GM10847 (cell line): Measurements from ENCODE around the gene NSG1.

Experiments
- POLR2A ChIP-seq: IDR thresholded peaks from 2 replicates; pipeline ENCODE4 v1.6.1; 2011; ENCODE audit not compliant: insufficient read length; ENCODE audit errors: extremely low read depth

NSG1 gene, protein sequence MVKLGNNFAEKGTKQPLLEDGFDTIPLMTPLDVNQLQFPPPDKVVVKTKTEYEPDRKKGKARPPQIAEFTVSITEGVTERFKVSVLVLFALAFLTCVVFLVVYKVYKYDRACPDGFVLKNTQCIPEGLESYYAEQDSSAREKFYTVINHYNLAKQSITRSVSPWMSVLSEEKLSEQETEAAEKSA

DNA sequence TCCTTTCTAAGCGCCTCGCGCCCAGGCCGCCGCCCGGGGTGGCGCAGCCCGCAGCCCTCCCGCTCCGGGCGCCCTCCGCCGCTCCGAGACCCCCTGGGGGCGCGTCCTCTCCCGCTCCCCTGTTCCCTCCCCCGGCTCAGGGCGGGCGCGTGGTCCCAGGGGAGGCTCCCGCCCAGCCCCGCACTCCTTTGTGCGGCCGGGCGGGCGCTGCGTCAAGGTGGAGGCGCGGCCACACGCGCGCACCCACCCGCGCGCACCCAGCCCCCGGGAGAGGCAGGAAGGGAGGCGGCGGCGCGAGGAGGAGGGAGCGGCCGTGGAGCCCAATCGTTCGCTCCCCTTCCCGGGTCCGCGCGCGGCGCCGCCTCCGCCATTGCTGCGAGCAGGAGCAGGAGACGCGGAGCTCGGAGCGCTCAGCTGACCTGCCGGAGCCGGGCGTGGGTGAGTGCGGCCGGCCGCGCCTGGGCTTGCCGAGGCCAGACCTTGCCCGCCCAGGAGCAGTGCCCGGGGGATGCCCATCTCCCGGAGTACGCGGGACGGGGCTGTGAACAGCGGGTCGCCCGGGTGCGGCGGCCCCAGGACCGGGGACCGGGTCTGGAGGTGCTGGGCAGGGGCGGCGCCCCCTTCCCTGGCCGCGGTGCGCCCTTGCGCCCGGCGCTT lies at the start of gene NSG1:
NSG1 (plus strand) TSS at position 367 of the 657 bp plus-strand sequence. CDS start 528 bp downstream, outside the sequence.
- no peak for TF ChIP-seq POLR2A

DNA sequence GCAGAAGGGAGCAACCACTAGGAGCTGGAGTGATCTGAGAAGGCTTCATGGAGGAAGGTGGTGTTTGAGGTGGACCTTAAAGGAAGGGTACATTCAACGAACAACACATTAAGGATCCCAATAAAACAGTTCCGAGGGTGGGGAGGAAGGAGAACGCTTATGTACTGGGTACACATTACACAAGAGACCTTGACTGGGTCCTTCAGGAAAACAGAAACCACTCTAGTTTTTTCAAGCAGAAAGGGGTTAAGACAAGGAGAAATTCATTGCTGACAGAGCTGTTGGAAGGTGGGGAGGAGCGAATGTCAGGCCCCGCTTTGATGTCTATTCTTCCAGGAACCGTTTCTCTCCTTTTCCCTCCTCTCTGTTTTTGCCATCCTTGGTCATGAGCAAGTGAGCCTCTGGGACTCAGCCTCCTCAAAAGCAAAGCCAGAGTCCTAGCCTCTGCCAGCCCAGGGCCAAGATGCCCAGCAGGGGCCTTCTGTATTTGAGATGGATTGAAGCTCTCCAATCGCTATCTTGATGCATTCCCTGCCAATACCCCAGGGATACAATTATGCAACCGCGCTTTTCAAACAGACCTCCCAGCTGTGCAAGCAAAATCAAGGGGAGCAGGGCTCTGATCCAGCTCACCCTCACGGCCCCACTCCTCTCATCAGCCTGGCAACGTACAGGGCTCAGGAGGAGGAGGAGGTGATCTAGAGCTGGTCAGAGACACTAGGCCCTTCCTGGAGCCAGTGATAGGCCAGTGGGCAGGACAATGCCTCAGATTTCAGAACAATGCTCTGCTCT lies 48.5 kb upstream of the NSG1 start:
- no peak for TF ChIP-seq POLR2A

DNA sequence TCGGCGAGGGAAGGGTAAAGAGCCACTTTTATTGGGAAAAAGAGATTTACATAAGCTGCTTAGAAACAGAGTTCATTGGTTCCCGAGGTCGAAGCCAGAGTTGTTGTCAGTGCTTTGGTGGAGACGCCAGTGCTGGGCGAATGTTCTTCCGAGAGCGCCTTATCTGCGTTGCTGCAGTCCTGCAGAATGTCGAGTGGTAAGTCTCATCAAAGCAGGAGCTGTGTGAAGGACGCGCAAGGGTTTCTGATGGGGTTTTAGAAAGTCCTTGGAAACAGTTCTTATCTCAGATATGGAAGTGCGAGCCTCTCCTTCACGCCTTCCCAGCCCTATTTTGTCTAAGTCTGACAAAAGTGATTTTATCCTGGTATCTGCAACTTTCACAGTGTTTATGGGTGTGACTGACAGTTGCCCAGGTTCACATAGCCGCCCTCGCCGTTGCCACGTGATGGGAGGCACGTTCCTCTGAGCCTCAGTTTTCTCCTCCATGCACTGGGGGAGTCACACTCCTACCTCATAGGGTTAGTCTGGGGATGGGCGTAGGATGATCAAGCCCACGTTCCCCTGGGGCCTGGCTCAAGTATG lies 47.3 kb upstream of the NSG1 start:
- TF ChIP-seq POLR2A: no peak

DNA sequence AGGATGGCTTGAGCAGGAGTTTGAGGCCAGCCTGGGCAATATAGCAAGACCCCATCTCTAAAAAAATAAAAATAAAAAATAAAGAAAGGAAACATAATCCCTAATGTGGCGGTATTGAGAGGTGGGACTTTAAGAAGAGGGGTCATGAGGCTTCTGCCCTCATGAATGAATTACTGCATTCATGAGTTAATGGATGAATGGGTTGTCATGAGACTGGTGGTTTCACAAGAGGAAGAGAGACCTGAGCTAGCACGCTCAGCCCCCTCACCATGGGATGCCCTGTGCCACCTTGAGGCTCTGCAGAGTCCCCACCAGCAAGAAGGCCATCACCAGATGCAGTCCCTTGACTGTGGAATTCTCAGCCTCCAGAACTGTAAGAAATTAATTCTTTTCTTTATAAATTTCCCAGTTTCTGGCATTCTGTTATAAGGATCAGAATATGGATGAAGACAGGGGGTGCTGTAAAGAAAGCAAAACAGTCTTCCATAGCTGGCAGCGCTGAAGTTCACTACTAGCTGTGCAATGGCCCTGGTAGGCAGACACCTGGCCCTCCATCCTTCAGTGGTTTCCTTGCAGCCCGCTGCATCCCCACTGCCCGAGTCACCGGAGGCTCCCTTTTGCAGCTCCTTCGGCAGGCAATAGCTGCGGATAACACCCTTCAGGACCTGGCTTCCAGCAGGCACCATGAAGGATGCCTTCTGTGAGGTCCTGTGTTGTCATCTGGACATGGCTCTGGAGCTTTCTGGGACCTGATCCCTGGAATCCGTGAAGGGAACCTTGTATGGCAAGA lies 44.8 kb upstream of the NSG1 start:
- TF ChIP-seq POLR2A: no peak

DNA sequence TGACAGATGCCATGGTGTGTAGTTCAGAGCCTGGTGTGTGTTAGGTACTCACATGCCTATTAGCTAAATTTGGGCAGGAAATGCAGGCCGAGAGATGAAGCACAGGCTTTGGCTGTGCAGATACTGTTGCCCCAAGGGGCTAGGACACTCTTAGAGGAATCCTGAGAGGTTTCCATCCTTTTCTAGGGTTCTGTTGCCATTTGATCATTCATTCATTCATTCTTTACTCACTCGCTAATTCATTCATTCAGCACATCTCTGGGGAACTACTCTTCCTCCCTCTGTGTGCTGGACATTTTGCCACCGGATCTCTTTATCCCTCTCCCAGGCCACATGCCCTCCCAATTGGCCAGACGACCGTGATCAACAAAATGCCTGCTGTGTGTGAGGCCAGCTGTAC lies 43.9 kb upstream of the NSG1 start:
- no peak for TF ChIP-seq POLR2A

DNA sequence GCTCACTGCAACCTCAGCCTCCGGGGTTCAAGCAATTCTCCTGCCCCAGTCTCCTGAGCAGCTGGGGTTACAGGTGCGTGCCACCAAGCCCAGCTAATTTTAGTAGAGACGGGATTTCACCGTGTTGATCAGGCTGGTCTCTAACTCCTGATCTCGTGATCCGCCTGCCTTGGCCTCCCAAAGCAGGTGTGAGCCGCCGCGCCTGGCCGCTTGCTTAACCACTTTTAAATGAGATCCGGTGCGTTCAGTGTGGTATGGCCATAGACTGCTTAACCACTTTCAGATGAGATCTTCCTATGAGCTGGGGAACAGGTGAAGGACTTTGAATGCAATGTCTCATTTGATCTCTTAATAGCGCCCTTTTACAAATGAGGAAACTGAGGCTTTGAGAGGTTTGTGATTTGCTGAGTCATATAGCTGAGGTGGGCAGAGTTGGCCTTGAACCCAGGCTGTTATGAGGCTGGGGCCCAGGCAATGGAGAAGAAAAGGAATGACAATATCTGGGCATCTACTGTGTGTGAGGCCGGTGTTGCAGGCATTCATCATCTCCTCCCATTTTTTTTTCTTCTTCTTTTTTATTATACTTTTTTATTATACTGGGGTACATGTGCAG lies 41.9 kb upstream of the NSG1 start:
- TF ChIP-seq POLR2A: no peak

DNA sequence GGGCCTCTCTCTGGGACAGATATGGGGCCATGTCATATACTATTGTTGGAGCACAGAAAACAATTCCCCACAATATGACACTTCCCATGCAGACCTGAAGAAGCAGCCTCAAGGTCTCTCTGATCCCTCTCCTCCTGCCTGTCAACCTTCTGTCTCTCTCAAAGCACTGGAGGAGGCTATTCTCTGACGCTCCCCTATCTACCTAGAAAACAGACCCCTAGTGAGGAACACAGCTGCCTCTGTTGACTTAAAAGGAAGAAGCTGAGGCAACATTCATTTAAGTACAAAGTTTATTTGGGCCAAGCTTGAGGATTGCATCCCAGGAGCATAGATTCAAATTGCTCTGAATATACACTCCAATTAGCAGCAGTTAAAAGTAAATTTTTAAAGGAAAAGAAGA lies 39.3 kb upstream of the NSG1 start:
- no peak for TF ChIP-seq POLR2A

DNA sequence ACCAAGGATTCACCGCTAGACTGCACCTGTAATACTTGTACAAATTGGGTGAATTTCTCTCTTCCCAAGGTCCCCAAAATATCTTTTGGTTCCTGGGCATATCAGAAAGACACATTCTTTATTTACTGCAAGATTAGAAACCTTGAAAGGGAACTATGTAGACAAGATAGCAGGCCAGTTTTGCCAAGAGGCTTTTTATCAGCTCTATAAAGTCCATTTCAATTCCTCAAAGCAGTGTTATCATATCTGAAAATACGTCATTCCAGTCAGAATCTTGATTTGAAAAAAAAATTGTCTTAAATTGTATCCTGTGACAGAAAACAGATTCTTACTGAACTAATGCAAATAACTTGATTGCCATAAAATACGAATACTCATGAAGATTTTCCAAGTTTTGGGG lies 37.0 kb upstream of the NSG1 start:
- TF ChIP-seq POLR2A: no peak

DNA sequence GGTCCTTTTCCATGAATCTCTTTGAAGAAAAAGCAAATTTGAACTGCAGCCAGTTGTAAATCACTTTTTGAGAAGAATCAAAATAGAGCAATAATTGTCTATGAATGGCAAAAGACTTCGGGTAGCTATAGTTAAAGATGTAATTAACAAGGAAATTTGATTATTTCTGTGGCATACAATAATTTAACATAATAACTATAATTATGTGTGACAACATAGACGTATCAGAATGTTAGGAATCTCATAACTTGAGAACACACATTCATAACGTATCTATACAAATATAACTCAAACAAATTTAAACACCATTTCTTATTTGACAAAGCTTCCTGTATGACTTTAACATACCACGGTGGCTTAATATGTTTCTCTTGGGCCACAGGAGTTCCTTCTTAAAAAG lies 36.0 kb upstream of the NSG1 start:
- no peak for TF ChIP-seq POLR2A

DNA sequence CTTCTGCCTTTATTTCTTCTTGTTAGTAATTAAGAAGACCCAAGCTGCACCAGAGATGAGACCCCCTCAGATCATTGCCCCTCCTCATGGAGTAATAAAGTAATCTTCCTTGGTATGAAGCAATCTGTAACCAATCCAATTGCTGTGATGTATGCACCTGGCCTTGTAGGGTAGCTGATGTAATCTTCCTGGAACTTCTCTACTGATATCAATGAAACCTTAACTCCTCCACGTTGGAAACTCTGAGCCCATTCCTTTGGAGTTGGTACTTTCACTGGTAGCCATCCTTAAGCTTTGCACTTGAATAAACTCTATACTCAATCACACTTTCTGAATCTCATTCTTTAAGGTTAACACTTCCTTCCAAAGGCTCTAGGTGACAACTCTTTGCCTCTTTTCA lies 31.6 kb upstream of the NSG1 start:
- TF ChIP-seq POLR2A: no peak

DNA sequence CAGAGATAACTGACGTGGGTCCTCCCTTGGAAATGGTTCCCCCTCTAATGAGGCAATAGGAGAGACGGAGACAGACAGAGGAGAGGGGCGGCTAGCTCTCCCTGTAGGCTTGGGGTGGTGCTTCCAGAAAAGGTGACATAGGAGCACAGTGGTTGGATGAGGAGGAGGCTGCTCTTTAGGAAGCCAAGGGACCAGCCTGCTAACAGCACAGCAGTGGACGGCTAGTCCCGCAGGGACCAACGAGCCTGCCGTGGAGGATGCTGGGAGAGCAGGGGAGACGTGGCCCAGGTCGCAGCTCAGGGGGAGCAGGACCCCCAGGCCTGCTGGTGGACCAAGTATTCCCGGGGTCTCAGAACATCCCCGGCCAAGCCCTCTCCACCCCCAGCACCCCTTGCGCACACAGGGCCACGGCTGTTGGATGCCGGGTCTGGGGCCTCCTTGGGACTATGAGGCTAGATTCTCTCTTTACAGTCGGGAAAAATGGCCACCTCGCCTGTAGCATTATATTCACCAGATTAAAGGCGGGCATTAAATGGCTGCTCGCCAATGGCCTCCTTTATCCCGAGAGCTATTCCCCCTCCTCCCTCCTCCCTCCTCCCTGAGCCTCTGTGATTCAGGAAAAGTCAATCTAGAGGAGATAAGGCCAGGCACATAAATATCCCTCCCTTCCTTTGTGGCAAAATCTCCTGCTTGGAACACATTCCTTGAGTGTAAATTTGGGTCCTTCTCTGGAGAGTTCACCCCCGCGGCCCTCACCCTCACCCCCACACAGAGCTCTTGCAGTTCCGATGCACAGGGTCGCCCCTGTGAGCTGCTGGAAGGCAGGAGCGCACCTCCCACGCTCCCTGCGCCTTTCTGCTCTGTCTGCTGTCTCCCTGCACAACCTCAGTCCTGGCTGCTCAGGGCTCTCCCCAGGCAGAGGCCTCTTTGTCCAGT lies 30.5 kb upstream of the NSG1 start:
- TF ChIP-seq POLR2A: no peak

DNA sequence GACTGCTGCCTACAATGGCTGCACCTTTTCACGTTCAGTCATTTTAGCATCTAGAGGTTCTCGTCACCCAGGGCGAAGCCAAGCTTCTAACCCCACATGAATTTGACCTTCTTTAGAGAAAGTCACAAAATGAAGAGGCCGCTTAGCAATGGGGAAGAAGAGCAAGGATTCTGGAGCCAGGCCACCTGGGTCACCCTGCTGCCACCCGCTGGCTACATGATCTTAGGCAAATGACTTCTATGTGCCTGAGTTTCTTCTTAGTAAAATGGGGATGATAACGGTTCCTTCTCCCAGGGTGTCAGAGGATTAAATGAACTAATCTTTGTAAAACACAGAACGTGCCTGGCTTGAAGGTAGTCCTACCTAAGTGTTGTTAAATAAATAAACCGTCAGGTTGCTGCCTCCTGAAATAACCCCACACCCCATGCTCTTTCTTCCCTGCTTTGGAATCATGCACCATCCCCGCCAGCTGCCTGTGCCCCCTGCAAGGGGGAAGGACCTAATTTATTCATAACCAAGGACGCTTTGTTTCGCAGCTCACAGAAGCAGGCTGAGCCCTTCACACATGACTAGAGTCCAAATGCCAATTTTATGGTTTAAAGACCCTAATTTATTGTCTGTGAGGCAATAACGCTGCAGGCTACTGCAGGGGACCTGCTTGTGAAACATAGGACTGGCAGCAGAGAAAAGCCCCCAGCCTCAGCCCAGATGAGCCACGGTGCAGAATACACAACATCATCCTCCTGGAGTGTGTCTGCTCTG lies 28.6 kb upstream of the NSG1 start:
- TF ChIP-seq POLR2A: no peak

DNA sequence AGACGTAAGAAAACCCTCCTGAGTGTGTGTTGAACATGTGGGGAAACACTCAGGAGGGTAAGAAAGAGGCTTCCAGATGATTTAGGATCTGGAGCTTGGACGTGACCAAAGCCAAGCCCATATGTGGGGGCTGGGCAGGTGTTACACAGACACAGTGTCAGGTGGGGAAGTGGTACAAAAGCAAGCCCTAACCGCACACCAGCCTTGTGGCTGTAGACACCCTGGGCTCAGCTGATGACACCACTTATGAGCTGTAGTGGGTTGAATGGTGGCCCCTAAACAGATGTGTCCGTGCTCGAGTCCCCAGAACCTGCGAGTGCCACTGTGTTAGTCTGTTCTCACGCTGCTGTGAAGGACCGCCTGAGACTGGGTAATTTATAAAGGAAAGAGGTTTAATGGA lies 25.0 kb upstream of the NSG1 start:
- TF ChIP-seq POLR2A: no peak
